LNCaP clone FGC (cell line): ENCODE results near the gene ZBTB20.

Experiments
- DNase-seq: peaks from one replicate; pipeline ENCODE4 v3.0.0-alpha.2; 2011; ENCODE audit warnings: low read depth
- H3K4me3 ChIP-seq: 2 replicates; pipeline ENCODE4 v1.5.1; 2011; ENCODE audit warnings: mild to moderate bottlenecking, low read depth, low read length, control low read depth
- CTCF ChIP-seq: IDR thresholded peaks from 2 replicates; pipeline ENCODE4 v1.5.1; 2012; ENCODE audit warnings: mild to moderate bottlenecking; ENCODE audit not compliant: control insufficient read depth, insufficient read depth; ENCODE audit errors: extremely low read depth

Gene ZBTB20

GRCh38 chr3:114659109-114660061 lies 487.7 kb downstream of the ZBTB20 start:
- no peak for TF ChIP-seq CTCF
- H3K4me3 ChIP-seq: no peak overlapping the region
- no peak for DNase-seq

DNA sequence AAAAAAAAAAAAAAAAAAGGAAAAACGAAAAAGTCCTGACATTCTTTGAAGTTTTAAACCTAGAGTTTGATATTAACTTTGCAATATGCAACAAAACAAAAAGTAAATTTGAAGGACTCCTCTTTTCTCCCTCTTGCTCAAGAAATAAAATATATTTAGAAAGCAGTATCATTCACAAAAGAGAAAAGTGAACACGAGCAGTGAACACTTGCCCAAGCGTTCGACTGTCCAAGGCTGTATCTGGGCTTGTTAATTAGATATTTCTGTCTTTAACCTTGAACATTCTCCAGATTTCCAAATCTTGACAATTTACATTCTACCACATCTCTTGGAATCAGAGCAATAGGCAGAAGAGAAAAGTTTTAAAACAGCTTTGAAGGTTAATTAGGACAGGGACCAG lies 495.5 kb downstream of the ZBTB20 start:
- DNase-seq: no peak

DNA sequence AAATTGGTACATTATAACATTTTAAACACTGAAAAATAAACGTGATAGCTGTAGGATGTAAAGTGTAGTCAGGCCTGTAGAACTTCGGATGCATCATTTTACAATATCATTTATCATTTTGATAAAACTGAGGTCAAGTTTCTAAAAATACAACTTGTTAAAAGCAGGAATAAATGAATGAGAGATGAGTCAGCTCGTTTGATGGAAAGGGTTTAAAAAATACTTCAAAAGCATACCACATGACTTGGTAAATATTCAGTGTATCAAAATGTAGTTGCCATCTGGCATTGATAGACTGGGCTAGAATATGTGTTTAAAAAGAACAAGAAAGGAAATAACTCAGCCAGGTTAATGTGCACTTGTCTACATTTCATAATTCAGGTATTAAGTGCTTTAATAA lies 496.3 kb downstream of the ZBTB20 start:
- no peak for TF ChIP-seq CTCF
- no peak for DNase-seq
- no peak overlapping the region for H3K4me3 ChIP-seq

More for the DNA sequence above, 495.5 kb downstream of the ZBTB20 start:
- no peak for TF ChIP-seq CTCF
- H3K4me3 ChIP-seq: no peak overlapping the region

GRCh38 chr3:114649331-114649730 lies 497.8 kb downstream of the ZBTB20 start:
- no peak for DNase-seq
- TF ChIP-seq CTCF: no peak

DNA sequence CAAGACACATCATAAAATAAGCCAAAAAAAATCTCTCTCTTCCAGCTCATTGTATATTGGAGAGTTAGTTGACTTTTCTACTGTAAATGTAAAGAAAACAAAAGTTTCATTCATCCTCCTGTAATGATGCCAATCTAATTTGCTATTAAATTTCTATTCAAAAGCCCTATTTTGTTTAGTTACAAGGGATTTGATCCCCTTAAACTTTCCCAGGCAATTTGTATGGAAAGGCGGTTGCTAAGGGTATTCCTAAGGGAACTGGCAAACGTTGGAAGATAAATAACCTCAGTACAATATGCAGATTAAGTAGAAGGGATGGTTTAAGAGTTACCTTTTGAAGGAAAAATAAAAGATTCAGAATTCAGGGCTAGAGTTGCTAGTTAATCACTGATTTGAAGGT lies 500.6 kb downstream of the ZBTB20 start:
- no peak for DNase-seq
- H3K4me3 ChIP-seq: no peak overlapping the region

More at GRCh38 chr3:114649331-114649730, 497.8 kb downstream of the ZBTB20 start:
- no peak overlapping the region for H3K4me3 ChIP-seq

DNA sequence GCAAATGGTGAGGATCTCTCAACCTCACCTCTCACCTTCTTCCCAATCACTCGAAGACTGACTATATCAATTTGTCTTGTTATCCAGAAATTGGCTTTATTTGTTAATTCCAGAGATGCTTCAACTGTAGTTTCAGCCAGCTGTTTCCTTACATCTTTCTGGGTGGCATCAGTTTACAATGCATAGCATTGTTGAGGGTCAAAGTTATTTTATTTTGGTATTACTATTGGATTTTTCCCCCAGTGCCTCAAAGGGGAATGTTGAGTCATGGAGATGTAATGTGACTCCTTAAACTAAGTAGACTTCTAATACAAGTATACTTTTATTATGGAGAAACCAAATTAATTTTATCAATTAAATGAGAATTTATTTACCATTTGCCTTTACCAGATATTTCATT lies 501.7 kb downstream of the ZBTB20 start:
- TF ChIP-seq CTCF: no peak
- no peak overlapping the region for H3K4me3 ChIP-seq
- DNase-seq: no peak

More for the DNA sequence above, 500.6 kb downstream of the ZBTB20 start:
- no peak for TF ChIP-seq CTCF
